Retinal pigment epithelial cell (primary cell): ENCODE results near the gene TFPI.
A peak's percentile ranks its signal among the peaks of the same experiment; 100 is the strongest.

Experiments used
- DNase-seq: peaks from one replicate; pipeline ENCODE4 v3.0.0-alpha.2; 2010; ENCODE audit warnings: low read depth
- H3K4me3 ChIP-seq: 2 replicates; pipeline ENCODE4 v1.5.1; 2011; ENCODE audit warnings: mild to moderate bottlenecking, low read length, control low read depth, moderate library complexity
- TF ChIP-seq, protein P1 (sequence below): conservative IDR thresholded peaks from 2 replicates; pipeline ENCODE4 v1.5.1; 2011; ENCODE audit warnings: low read depth, low read length, control low read depth, inconsistent platforms

The TFPI gene

GRCh38 chr2:187505065-187505672, 49.1 kb downstream of the TFPI start:
- TF ChIP-seq, protein P1, sequence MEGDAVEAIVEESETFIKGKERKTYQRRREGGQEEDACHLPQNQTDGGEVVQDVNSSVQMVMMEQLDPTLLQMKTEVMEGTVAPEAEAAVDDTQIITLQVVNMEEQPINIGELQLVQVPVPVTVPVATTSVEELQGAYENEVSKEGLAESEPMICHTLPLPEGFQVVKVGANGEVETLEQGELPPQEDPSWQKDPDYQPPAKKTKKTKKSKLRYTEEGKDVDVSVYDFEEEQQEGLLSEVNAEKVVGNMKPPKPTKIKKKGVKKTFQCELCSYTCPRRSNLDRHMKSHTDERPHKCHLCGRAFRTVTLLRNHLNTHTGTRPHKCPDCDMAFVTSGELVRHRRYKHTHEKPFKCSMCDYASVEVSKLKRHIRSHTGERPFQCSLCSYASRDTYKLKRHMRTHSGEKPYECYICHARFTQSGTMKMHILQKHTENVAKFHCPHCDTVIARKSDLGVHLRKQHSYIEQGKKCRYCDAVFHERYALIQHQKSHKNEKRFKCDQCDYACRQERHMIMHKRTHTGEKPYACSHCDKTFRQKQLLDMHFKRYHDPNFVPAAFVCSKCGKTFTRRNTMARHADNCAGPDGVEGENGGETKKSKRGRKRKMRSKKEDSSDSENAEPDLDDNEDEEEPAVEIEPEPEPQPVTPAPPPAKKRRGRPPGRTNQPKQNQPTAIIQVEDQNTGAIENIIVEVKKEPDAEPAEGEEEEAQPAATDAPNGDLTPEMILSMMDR: no peak
- DNase-seq: no peak
- no peak overlapping the region for H3K4me3 ChIP-seq

GRCh38 chr2:187504312-187504921, 49.8 kb downstream of the TFPI start:
- H3K4me3 ChIP-seq: no peak overlapping the region
- TF ChIP-seq, protein P1: no peak
- no peak for DNase-seq

DNA sequence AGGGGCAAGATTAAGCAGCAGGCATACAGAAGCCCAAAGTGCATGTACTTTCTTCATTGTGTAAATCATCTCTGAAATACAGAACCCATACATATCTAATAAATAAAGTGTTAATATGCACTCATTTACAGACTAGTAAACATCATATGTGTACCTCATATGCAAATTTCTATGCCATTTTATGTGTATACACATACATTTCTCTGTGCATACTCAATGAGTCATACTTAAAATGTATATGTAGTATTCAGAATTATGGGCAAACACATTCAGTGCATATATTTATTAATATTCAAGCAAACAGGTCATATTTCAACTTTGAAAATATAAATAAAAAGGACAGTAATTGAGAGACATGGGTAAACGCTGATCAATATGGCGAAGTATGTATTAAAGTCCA, 50.5 kb downstream of the TFPI start:
- TF ChIP-seq, protein P1: no peak
- no peak for DNase-seq

GRCh38 chr2:187502467-187502866, 51.8 kb downstream of the TFPI start:
- TF ChIP-seq, protein P1: no peak
- DNase-seq: no peak
- H3K4me3 ChIP-seq: no peak overlapping the region

More for the DNA sequence above, 50.5 kb downstream of the TFPI start:
- no peak overlapping the region for H3K4me3 ChIP-seq

DNA sequence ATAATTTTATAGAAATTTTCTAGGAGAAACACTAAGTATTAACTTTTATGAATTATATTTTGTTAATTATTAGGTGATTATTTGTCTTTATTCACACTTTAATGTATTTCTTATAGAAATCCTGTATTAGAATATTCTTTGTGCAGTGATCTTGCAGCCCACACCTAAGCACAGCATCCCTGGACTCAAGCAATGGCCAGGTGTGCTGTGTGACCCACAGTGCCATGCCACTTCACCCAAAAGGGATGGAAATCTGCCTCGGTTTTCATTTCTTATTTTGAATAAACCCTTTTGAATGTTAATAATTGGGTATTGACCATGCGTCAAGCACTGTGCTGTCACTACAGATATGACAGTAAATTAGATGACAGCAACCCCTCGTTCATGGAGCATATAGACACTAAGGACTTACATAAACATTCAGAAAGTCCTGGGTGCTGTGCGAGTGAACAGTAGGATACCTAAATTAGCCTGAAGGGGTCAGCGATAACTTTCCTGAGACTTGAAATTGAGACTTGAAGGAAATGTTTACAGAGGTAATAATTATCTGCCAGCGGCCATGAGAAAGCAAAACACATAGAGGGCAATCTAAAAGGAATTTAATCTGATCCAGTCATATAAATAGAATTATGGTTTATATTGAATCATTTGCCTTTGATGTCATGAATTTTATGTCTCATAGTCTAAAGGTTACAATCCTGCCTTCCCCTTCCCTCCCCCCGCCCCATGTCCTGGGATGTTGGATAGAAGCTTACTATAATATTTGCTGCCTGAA, 53.5 kb downstream of the TFPI start:
- no peak overlapping the region for H3K4me3 ChIP-seq
- TF ChIP-seq, protein P1: peak; percentile 44
- no peak for DNase-seq

- H3K4me3 ChIP-seq: no peak overlapping the region
- DNase-seq: no peak
- TF ChIP-seq, protein P1: peak; percentile 79
These were observed 54.2 kb downstream of the TFPI start for GRCh38 chr2:187499941-187500532.
